H9 (cell line): ENCODE data around the gene TMEM17. TPM values are rescaled to one million over a fixed set of nuclear protein-coding genes. Genes with fewer than 3 reads are reported as not detected.

ENCODE experiments used
- DNase-seq: peaks from one replicate; pipeline ENCODE4 v3.0.0-alpha.2; 2017
- H2AFZ ChIP-seq: one replicate; pipeline ENCODE4 v1.6.1; 2013; ENCODE audit warnings: mild to moderate bottlenecking, low read length, control low read depth, moderate library complexity
- H2AK5ac ChIP-seq: 2 replicates; pipeline ENCODE4 v1.6.1; 2013; ENCODE audit warnings: low read length, control low read depth, mixed read lengths; ENCODE audit not compliant: insufficient read length
- H2BK120ac ChIP-seq: one replicate; pipeline ENCODE4 v1.6.1; 2013; ENCODE audit warnings: low read depth, mild to moderate bottlenecking, low read length, control low read depth, inconsistent platforms; ENCODE audit not compliant: poor library complexity, severe bottlenecking
- H2BK12ac ChIP-seq: 2 replicates; pipeline ENCODE4 v1.6.1; 2013; ENCODE audit warnings: low read length, control low read depth, mixed read lengths, low read depth; ENCODE audit not compliant: insufficient read length
- H2BK15ac ChIP-seq: 2 replicates; pipeline ENCODE4 v1.6.1; 2013; ENCODE audit warnings: low read depth, low read length, control low read depth
- H2BK20ac ChIP-seq: one replicate; pipeline ENCODE4 v1.6.1; 2013; ENCODE audit warnings: low read depth, mild to moderate bottlenecking, low read length, control low read depth, inconsistent platforms; ENCODE audit not compliant: poor library complexity, severe bottlenecking
- H2BK5ac ChIP-seq: 2 replicates; pipeline ENCODE4 v1.6.1; 2013; ENCODE audit warnings: low read length, control low read depth, mixed read lengths; ENCODE audit not compliant: insufficient read length
- H3K14ac ChIP-seq: 2 replicates; pipeline ENCODE4 v1.6.1; 2013; ENCODE audit warnings: low read length, control low read depth; ENCODE audit not compliant: insufficient read depth
- H3K18ac ChIP-seq: 2 replicates; pipeline ENCODE4 v1.6.1; 2013; ENCODE audit warnings: low read depth, mild to moderate bottlenecking, mixed read lengths, low read length, control low read depth; ENCODE audit not compliant: insufficient read length
- H3K23ac ChIP-seq: 2 replicates; pipeline ENCODE4 v1.6.1; 2013; ENCODE audit warnings: low read length, control low read depth, mixed read lengths, low read depth; ENCODE audit not compliant: insufficient read length
- H3K23me2 ChIP-seq: 2 replicates; pipeline ENCODE4 v1.6.1; 2013; ENCODE audit warnings: low read depth, mild to moderate bottlenecking, mixed read lengths, low read length, control low read depth; ENCODE audit not compliant: insufficient read length, poor library complexity, severe bottlenecking
- H3K27ac ChIP-seq: 2 replicates; pipeline ENCODE4 v1.5.1; 2013; ENCODE audit warnings: low read length, control low read depth, mixed read lengths, low read depth; ENCODE audit not compliant: insufficient read length
- H3K27me3 ChIP-seq: 2 replicates; pipeline ENCODE4 v1.6.1; 2013; ENCODE audit warnings: low read length, control low read depth, inconsistent platforms; ENCODE audit not compliant: insufficient read depth
- H3K4ac ChIP-seq: 2 replicates; pipeline ENCODE4 v1.6.1; 2013; ENCODE audit warnings: low read depth, mild to moderate bottlenecking, control low read depth, inconsistent platforms, low read length, moderate library complexity
- H3K4me1 ChIP-seq: 2 replicates; pipeline ENCODE4 v1.6.1; 2013; ENCODE audit warnings: low read length, control low read depth, inconsistent platforms; ENCODE audit not compliant: insufficient read depth
- H3K4me2 ChIP-seq: 2 replicates; pipeline ENCODE4 v1.6.1; 2013; ENCODE audit warnings: low read length, control low read depth, mixed read lengths; ENCODE audit not compliant: insufficient read length, insufficient read depth
- H3K56ac ChIP-seq: 2 replicates; pipeline ENCODE4 v1.6.1; 2013; ENCODE audit warnings: low read depth, mild to moderate bottlenecking, mixed read lengths, low read length, control low read depth; ENCODE audit not compliant: insufficient read length
- H3K79me1 ChIP-seq: 2 replicates; pipeline ENCODE4 v1.6.1; 2013; ENCODE audit warnings: low read depth, mild to moderate bottlenecking, moderate library complexity, low read length, control low read depth, inconsistent platforms; ENCODE audit not compliant: insufficient read depth, poor library complexity, severe bottlenecking
- H3K79me2 ChIP-seq: 2 replicates; pipeline ENCODE4 v1.6.1; 2013; ENCODE audit warnings: low read length, control low read depth, inconsistent platforms; ENCODE audit not compliant: insufficient read depth
- H3K9ac ChIP-seq: 2 replicates; pipeline ENCODE4 v1.6.1; 2013; ENCODE audit warnings: low read length, control low read depth, mixed read lengths; ENCODE audit not compliant: insufficient read length; ENCODE audit errors: extremely low read depth
- H3K9me3 ChIP-seq: one replicate; pipeline ENCODE4 v1.6.1; 2013; ENCODE audit warnings: low read depth, low read length, inconsistent platforms; ENCODE audit not compliant: control insufficient read depth
- H3T11ph ChIP-seq: one replicate; pipeline ENCODE4 v1.6.1; 2013; ENCODE audit warnings: mild to moderate bottlenecking, low read length, control low read depth, inconsistent platforms
- H4K20me1 ChIP-seq: one replicate; pipeline ENCODE4 v1.6.1; 2013; ENCODE audit not compliant: control insufficient read depth, insufficient read length, insufficient read depth
- H4K5ac ChIP-seq: 2 replicates; pipeline ENCODE4 v1.6.1; 2013; ENCODE audit warnings: low read depth, mild to moderate bottlenecking, mixed read lengths, low read length, control low read depth; ENCODE audit not compliant: insufficient read length
- H4K8ac ChIP-seq: replicated peaks from 2 replicates; pipeline ENCODE4 v1.6.1; 2013; ENCODE audit warnings: low read length, control low read depth, mixed read lengths, low read depth; ENCODE audit not compliant: insufficient read length
- H4K91ac ChIP-seq: 2 replicates; pipeline ENCODE4 v1.6.1; 2013; ENCODE audit warnings: low read depth, mild to moderate bottlenecking, moderate library complexity, mixed read lengths, low read length, control low read depth; ENCODE audit not compliant: insufficient read length
- H3K27ac Mint-ChIP-seq, 3 experiments: 2 replicates in 2 of 3; 3 replicates in 1 of 3; pipeline ENCODE4 v1.8.0; 2020 to 2021; ENCODE audit warnings: mixed read lengths in 3 of 3, mild to moderate bottlenecking in 1 of 3, moderate library complexity in 1 of 3
- H3K27me3 Mint-ChIP-seq: 2 replicates; pipeline ENCODE4 v1.8.0; 2021; ENCODE audit warnings: low read depth, mild to moderate bottlenecking, moderate library complexity, mixed read lengths
- H3K36me3 Mint-ChIP-seq, 3 experiments: 2 replicates in 2 of 3; 3 replicates in 1 of 3; pipeline ENCODE4 v1.8.0; 2020 to 2021; ENCODE audit warnings: low read depth in 3 of 3, mixed read lengths in 3 of 3; ENCODE audit not compliant: insufficient read depth in 1 of 3
- H3K4me1 Mint-ChIP-seq, 2 experiments: 2 replicates each; pipeline ENCODE4 v1.8.0; 2020; ENCODE audit warnings: mixed read lengths in 2 of 2
- H3K4me3 Mint-ChIP-seq, 2 experiments: 2 replicates in 1 of 2; 3 replicates in 1 of 2; pipeline ENCODE4 v1.8.0; 2020 to 2021; ENCODE audit warnings: mild to moderate bottlenecking in 2 of 2, mixed read lengths in 2 of 2, moderate library complexity in 1 of 2
- H3K9me3 Mint-ChIP-seq, 2 experiments: 2 replicates in 1 of 2; 3 replicates in 1 of 2; pipeline ENCODE4 v1.8.0; 2020; ENCODE audit warnings: mild to moderate bottlenecking in 2 of 2, mixed read lengths in 2 of 2, moderate library complexity in 1 of 2
- total RNA-seq: library from RNA; stranded (reverse); gene quantifications from 2 replicates; pipeline ENCODE4 v1.2.1, GENCODE V29; 2021
- TF ChIP-seq, protein P1 (sequence below): fragments of 200-600 bp; sonication (generic); conservative IDR thresholded peaks from 3 replicates; pipeline ENCODE4 v1.8.0; 2021; ENCODE audit warnings: antibody characterized with exemption, mild to moderate bottlenecking

Gene TMEM17
- total RNA-seq, 1 experiment from 2014 or later, result 1.3 TPM

- H2BK15ac ChIP-seq, result no peak overlapping the region
- no peak overlapping the region for H4K8ac ChIP-seq
- H3K4me1 ChIP-seq, result no peaks in the 10 kb centered on the region
- H2BK20ac ChIP-seq, result no peak overlapping the region
- no peaks in the 10 kb centered on the region for H3K9me3 Mint-ChIP-seq
- H2BK120ac ChIP-seq, result no peak overlapping the region
- H3K9me3 ChIP-seq, result no peaks in the 10 kb centered on the region
- H2AFZ ChIP-seq, result no peak overlapping the region
- H3K4ac ChIP-seq, result no peak overlapping the region
- DNase-seq, result no peak
- H3K23ac ChIP-seq, result no peak overlapping the region
- no peak overlapping the region for H2BK5ac ChIP-seq
- no peak overlapping the region for H3K14ac ChIP-seq
- H3K27me3 Mint-ChIP-seq, result no peaks in the 10 kb centered on the region
- no peak overlapping the region for H4K91ac ChIP-seq
- no peak overlapping the region for H3K4me3 Mint-ChIP-seq
- H2BK12ac ChIP-seq, result no peak overlapping the region
- TF ChIP-seq, protein P1, sequence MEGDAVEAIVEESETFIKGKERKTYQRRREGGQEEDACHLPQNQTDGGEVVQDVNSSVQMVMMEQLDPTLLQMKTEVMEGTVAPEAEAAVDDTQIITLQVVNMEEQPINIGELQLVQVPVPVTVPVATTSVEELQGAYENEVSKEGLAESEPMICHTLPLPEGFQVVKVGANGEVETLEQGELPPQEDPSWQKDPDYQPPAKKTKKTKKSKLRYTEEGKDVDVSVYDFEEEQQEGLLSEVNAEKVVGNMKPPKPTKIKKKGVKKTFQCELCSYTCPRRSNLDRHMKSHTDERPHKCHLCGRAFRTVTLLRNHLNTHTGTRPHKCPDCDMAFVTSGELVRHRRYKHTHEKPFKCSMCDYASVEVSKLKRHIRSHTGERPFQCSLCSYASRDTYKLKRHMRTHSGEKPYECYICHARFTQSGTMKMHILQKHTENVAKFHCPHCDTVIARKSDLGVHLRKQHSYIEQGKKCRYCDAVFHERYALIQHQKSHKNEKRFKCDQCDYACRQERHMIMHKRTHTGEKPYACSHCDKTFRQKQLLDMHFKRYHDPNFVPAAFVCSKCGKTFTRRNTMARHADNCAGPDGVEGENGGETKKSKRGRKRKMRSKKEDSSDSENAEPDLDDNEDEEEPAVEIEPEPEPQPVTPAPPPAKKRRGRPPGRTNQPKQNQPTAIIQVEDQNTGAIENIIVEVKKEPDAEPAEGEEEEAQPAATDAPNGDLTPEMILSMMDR, result no peak
- H3K4me2 ChIP-seq, result no peak overlapping the region
- no peaks in the 10 kb centered on the region for H3K27me3 ChIP-seq
- no peaks in the 10 kb centered on the region for H3K79me2 ChIP-seq
- H3K23me2 ChIP-seq, result no peaks in the 10 kb centered on the region
- no peaks in the 10 kb centered on the region for H3K36me3 Mint-ChIP-seq
- no peak overlapping the region for H2AK5ac ChIP-seq
- H3K4me1 Mint-ChIP-seq, result no peaks in the 10 kb centered on the region
- no peaks in the 10 kb centered on the region for H4K20me1 ChIP-seq
- no peaks in the 10 kb centered on the region for H3K79me1 ChIP-seq
- no peak overlapping the region for H3K56ac ChIP-seq
- H3K27ac ChIP-seq, result no peak overlapping the region
- no peak overlapping the region for H3K9ac ChIP-seq
- H4K5ac ChIP-seq, result no peak overlapping the region
- no peak overlapping the region for H3K27ac Mint-ChIP-seq
- H3K18ac ChIP-seq, result no peak overlapping the region
- no peak overlapping the region for H3T11ph ChIP-seq
Measured at GRCh38 chr2:62554440-62554839, 48.4 kb upstream of the TMEM17 start.
